Stimulated activated CD8-positive, alpha-beta memory T cell treated with anti-CD3 and anti-CD28 coated beads, Interleukin-2, amount 100 ng/mL, for 48 hours (primary cell): ENCODE results near the gene COL11A1.
"Not testable (repeated sequence)": the region's sequence is repeated elsewhere in the genome, so short reads cannot be mapped to it uniquely, and the experiment has no call there.

Experiments used
- DNase-seq, 2 donors: peaks; one replicate each; pipeline ENCODE4 v3.0.0-alpha.2; 2020; ENCODE audit warnings: low read depth in 2 of 2

The COL11A1 gene

GRCh38 chr1:103108376-103109150 is at the start of gene COL11A1:
COL11A1 (minus strand) TSS chr1:103108522; CDS start chr1:103108178, 344 bp downstream.
- DNase-seq, result no peak

GRCh38 chr1:103156966-103157365 is 48.6 kb upstream of the COL11A1 start:
- DNase-seq, result no peak

GRCh38 chr1:103146166-103146565 is 37.8 kb upstream of the COL11A1 start:
- no peak for DNase-seq

GRCh38 chr1:103145449-103145848 is 37.1 kb upstream of the COL11A1 start:
- DNase-seq, result no peak

GRCh38 chr1:103144681-103145080 is 36.4 kb upstream of the COL11A1 start:
- DNase-seq, result no peak

GRCh38 chr1:103142461-103142860 is 34.1 kb upstream of the COL11A1 start:
- no peak for DNase-seq

GRCh38 chr1:103129796-103130195 is 21.5 kb upstream of the COL11A1 start:
- DNase-seq, result no peak

- DNase-seq, result no peak
Measured at GRCh38 chr1:103129255-103129654, 20.9 kb upstream of the COL11A1 start.

GRCh38 chr1:103128256-103128655 is 19.9 kb upstream of the COL11A1 start:
- not testable (repeated sequence) for DNase-seq

- DNase-seq, result no peak
Measured at GRCh38 chr1:103125219-103125618, 16.9 kb upstream of the COL11A1 start.

GRCh38 chr1:103122983-103123720 is 14.8 kb upstream of the COL11A1 start:
- no peak for DNase-seq

GRCh38 chr1:103120981-103121380 is 12.7 kb upstream of the COL11A1 start:
- DNase-seq, result no peak

GRCh38 chr1:103112546-103112945 is 4.2 kb upstream of the COL11A1 start:
- no peak for DNase-seq

- no peak for DNase-seq
Measured at GRCh38 chr1:103111926-103112325, 3.6 kb upstream of the COL11A1 start.

- no peak for DNase-seq
Measured at GRCh38 chr1:103110701-103111100, 2.4 kb upstream of the COL11A1 start.

GRCh38 chr1:103109311-103109920 is 1.1 kb upstream of the COL11A1 start:
- no peak for DNase-seq

GRCh38 chr1:103107741-103108375 is 464 bp downstream of the COL11A1 start:
- no peak for DNase-seq

- DNase-seq, result no peak
Measured at GRCh38 chr1:103106426-103107341, 1.6 kb downstream of the COL11A1 start.

GRCh38 chr1:103101399-103101798 is 6.9 kb downstream of the COL11A1 start:
- DNase-seq, result no peak

GRCh38 chr1:103089221-103089620 is 19.1 kb downstream of the COL11A1 start:
- no peak for DNase-seq

GRCh38 chr1:103087256-103087655 is 21.1 kb downstream of the COL11A1 start:
- no peak for DNase-seq
